HCT116 (cell line): ENCODE measurements around the gene TNS3. TPM values are rescaled to one million over a fixed set of nuclear protein-coding genes. Genes with fewer than 3 reads are reported as not detected.

Source experiments
- ATAC-seq: fragments of 200-7000 bp; cut with Tn5 transposase; 2 replicates; pipeline ENCODE4 v1.9.1; 2020; ENCODE audit warnings: mild to moderate bottlenecking, moderate library complexity
- BruUV-seq: library from RNA; stranded (reverse); fragments of 400-500 nt; replicated peaks from 2 replicates; lab custom pipeline; 2021; lab: Mats Ljungman, UMichigan
- CTCF ChIA-PET: fragments of 300-600 bp; sonication (Branson Sonifier 250); formaldehyde crosslinking; loops from one replicate; lab custom pipeline; 2021; ENCODE audit warnings: antibody characterized with exemption; lab: Charles Lee
- POLR2A ChIA-PET: fragments of 300-600, 350-600 bp; sonication (Branson Sonifier 250); formaldehyde crosslinking; loops from one replicate; lab custom pipeline; 2021; ENCODE audit warnings: antibody characterized with exemption; lab: Charles Lee
- RAD21 ChIA-PET, 2 experiments: fragments of 300-600 bp; sonication (Branson Sonifier 250); formaldehyde crosslinking; loops; one replicate each; lab custom pipeline; 2023; ENCODE audit warnings: low total read pairs in 2 of 2; ENCODE audit not compliant: uncharacterized antibody in 2 of 2, unreplicated experiment in 2 of 2, low non-redundant PET in 1 of 2; lab: Charles Lee
- DNase-seq: peaks from one replicate; pipeline ENCODE4 v3.0.0-alpha.2; 2010; ENCODE audit warnings: low read depth, low spot score
- H2AFZ ChIP-seq: fragments of 200-600 bp; shearing (Covaris generic), sonication (generic); 2 replicates; pipeline ENCODE4 v1.6.1; 2017; ENCODE audit warnings: low read depth, mixed run types, mixed read lengths, antibody characterized with exemption, low read length; ENCODE audit not compliant: poor library complexity, severe bottlenecking
- H3K27ac ChIP-seq: 2 replicates; pipeline ENCODE4 v1.5.1; 2012; ENCODE audit warnings: low read depth, low read length
- H3K27me3 ChIP-seq: fragments of 200-600 bp; sonication (generic); 2 replicates; pipeline ENCODE4 v1.6.1; 2016; ENCODE audit warnings: mixed run types, low read length, mixed read lengths; ENCODE audit not compliant: insufficient read depth
- H3K36me3 ChIP-seq, 2 experiments: fragments of 200-500 bp in 1 of 2; fragments of 200-600 bp in 1 of 2; sonication (Bioruptor generic) in 1 of 2; sonication (generic) in 1 of 2; 2 replicates each; pipeline versions ENCODE4 v1.5.1 to v1.6.1; 2014 to 2016; ENCODE audit warnings: low read length in 2 of 2, inconsistent platforms in 1 of 2, mixed read lengths in 1 of 2, mixed run types in 1 of 2; ENCODE audit not compliant: insufficient read depth in 2 of 2, control insufficient read depth in 1 of 2
- H3K4me1 ChIP-seq, 2 experiments: fragments of 200-600 bp in 1 of 2; sonication (generic) in 1 of 2; 2 replicates each; pipeline versions ENCODE4 v1.5.1 to v1.6.1; 2012 to 2017; ENCODE audit warnings: low read length in 2 of 2, inconsistent platforms in 1 of 2, mild to moderate bottlenecking in 1 of 2, mixed read lengths in 1 of 2, mixed run types in 1 of 2, moderate library complexity in 1 of 2; ENCODE audit not compliant: insufficient read depth in 2 of 2, control insufficient read depth in 1 of 2
- H3K4me2 ChIP-seq: fragments of 200-600 bp; sonication (generic); 2 replicates; pipeline ENCODE4 v1.6.1; 2017; ENCODE audit warnings: mixed run types, low read length, mixed read lengths
- H3K4me3 ChIP-seq, 2 experiments: fragments of 200-600 bp in 1 of 2; sonication (generic) in 1 of 2; replicated peaks in 1 of 2; 2 replicates each; pipeline ENCODE4 v1.5.1; 2011 to 2016; ENCODE audit warnings: low read length in 2 of 2, control low read depth in 1 of 2, low read depth in 1 of 2, mild to moderate bottlenecking in 1 of 2, mixed read lengths in 1 of 2, mixed run types in 1 of 2
- H3K79me2 ChIP-seq: fragments of 200-600 bp; sonication (generic); 2 replicates; pipeline ENCODE4 v1.6.1; 2017; ENCODE audit warnings: mild to moderate bottlenecking, mixed run types, low read length, moderate library complexity, mixed read lengths; ENCODE audit not compliant: insufficient read depth
- H3K9ac ChIP-seq: fragments of 200-600 bp; sonication (generic); 2 replicates; pipeline ENCODE4 v1.6.1; 2016; ENCODE audit warnings: low read length, mixed read lengths
- H3K9me2 ChIP-seq: fragments of 200-600 bp; sonication (generic), shearing (Covaris generic); 2 replicates; pipeline ENCODE4 v1.6.1; 2017; ENCODE audit warnings: mixed run types, mild to moderate bottlenecking, moderate library complexity; ENCODE audit not compliant: insufficient read depth
- H3K9me3 ChIP-seq, 2 experiments: fragments of 200-500 bp in 1 of 2; fragments of 200-600 bp in 1 of 2; sonication (Bioruptor generic) in 1 of 2; sonication (generic) in 1 of 2; 2 replicates each; pipeline ENCODE4 v1.6.1; 2014 to 2017; ENCODE audit warnings: low read length in 2 of 2, mixed read lengths in 2 of 2, inconsistent platforms in 1 of 2, low read depth in 1 of 2, mild to moderate bottlenecking in 1 of 2, mixed run types in 1 of 2, moderate library complexity in 1 of 2; ENCODE audit not compliant: control insufficient read depth in 1 of 2, insufficient read depth in 1 of 2
- H4K20me1 ChIP-seq: fragments of 200-600 bp; sonication (generic), shearing (Covaris generic); 2 replicates; pipeline ENCODE4 v1.6.1; 2017; ENCODE audit warnings: mixed run types, mild to moderate bottlenecking, moderate library complexity; ENCODE audit not compliant: insufficient read depth
- EZH2 ChIP-seq: fragments of 200-600 bp; sonication (generic); IDR thresholded peaks from 2 replicates; pipeline ENCODE4 v1.6.1; 2017; ENCODE audit warnings: antibody characterized with exemption, mixed run types
- EZH2phosphoT487 ChIP-seq: fragments of 200-600 bp; IDR thresholded peaks from 2 replicates; pipeline ENCODE4 v1.6.1; 2018; ENCODE audit warnings: antibody characterized with exemption, borderline replicate concordance
- JUND ChIP-seq: IDR thresholded peaks from 2 replicates; pipeline ENCODE4 v1.6.1; 2012
- POLR2AphosphoS5 ChIP-seq: IDR thresholded peaks from 2 replicates; pipeline ENCODE4 v1.6.1; 2011; ENCODE audit warnings: mild to moderate bottlenecking, low read depth, low read length, moderate library complexity
- RAD21 ChIP-seq: IDR thresholded peaks from 2 replicates; pipeline ENCODE4 v1.6.1; 2012; ENCODE audit warnings: low read depth, mild to moderate bottlenecking
- YY1 ChIP-seq: IDR thresholded peaks from 2 replicates; pipeline ENCODE4 v1.6.1; 2011; ENCODE audit warnings: low read length, low read depth, moderate library complexity, mild to moderate bottlenecking; ENCODE audit not compliant: insufficient replicate concordance; ENCODE audit errors: extremely low read depth
- ZNF274 ChIP-seq: fragments of 200-500 bp; sonication (Bioruptor generic); IDR thresholded peaks from 2 replicates; pipeline ENCODE4 v1.6.1; 2014; ENCODE audit warnings: mild to moderate bottlenecking, low read depth, low read length, inconsistent platforms
- intact Hi-C: fragments of 100-400 bp; cut with micrococcal nuclease; formaldehyde crosslinking; loops from 2 replicates; pipeline ENCODE4 v1.10.0; 2022
- total RNA-seq: library from RNA; stranded (reverse); gene quantifications from one replicate; pipeline ENCODE4 v1.2.1, GENCODE V29; 2021; ENCODE audit not compliant: unreplicated experiment
- TF ChIP-seq, protein P1 (sequence below), 3 experiments: fragments of 200-600 bp in 1 of 3; sonication (generic) in 1 of 3; IDR thresholded peaks in 2 of 3; conservative IDR thresholded peaks in 1 of 3; 2 replicates each; pipeline ENCODE4 v1.5.1; 2012 to 2017; ENCODE audit warnings: low read depth in 2 of 3, low read length in 2 of 3, antibody characterized with exemption in 1 of 3, borderline replicate concordance in 1 of 3, control low read depth in 1 of 3, mild to moderate bottlenecking in 1 of 3, mixed read lengths in 1 of 3, mixed run types in 1 of 3, moderate library complexity in 1 of 3; ENCODE audit not compliant: insufficient read depth in 1 of 3
- TF ChIP-seq, protein P2 (sequence below): IDR thresholded peaks from 2 replicates; pipeline ENCODE4 v1.6.1; 2011; ENCODE audit warnings: mild to moderate bottlenecking, low read length, moderate library complexity; ENCODE audit not compliant: insufficient replicate concordance; ENCODE audit errors: extremely low read depth
- TF ChIP-seq, protein P3 (sequence below): IDR thresholded peaks from 2 replicates; pipeline ENCODE4 v1.6.1; 2012

Gene TNS3
- total RNA-seq, 1 experiment from 2014 or later = 9.1 TPM

DNA sequence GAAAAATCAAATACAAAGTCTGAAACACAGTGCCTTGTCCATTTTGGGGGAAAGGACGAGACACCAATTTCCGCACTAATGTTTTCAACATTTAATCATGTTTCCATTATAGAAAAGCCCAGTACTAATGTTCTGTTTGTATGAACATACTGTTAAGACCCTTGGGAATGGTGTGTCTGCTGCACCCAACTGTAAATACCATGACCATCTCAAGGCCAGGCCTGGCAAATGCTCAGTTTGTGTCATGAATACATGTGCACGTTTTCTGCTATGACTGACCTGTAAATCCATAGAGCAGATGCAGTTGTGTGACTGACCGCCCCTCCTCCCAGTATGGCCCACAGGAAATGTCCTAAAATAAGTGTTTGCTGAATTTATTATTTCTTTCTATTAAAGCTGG is 270.0 kb downstream of the TNS3 start (continued):
- TF ChIP-seq, protein P1, sequence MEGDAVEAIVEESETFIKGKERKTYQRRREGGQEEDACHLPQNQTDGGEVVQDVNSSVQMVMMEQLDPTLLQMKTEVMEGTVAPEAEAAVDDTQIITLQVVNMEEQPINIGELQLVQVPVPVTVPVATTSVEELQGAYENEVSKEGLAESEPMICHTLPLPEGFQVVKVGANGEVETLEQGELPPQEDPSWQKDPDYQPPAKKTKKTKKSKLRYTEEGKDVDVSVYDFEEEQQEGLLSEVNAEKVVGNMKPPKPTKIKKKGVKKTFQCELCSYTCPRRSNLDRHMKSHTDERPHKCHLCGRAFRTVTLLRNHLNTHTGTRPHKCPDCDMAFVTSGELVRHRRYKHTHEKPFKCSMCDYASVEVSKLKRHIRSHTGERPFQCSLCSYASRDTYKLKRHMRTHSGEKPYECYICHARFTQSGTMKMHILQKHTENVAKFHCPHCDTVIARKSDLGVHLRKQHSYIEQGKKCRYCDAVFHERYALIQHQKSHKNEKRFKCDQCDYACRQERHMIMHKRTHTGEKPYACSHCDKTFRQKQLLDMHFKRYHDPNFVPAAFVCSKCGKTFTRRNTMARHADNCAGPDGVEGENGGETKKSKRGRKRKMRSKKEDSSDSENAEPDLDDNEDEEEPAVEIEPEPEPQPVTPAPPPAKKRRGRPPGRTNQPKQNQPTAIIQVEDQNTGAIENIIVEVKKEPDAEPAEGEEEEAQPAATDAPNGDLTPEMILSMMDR (IDR thresholded peaks at IDR 0.05 in 2 of 3, conservative IDR thresholded peaks at IDR 0.05 in 1 of 3; ENCODE audit: borderline replicate concordance in 1 of 3, insufficient read depth in 1 of 3, low read depth in 2 of 3, low read length in 2 of 3) = no peak

DNA sequence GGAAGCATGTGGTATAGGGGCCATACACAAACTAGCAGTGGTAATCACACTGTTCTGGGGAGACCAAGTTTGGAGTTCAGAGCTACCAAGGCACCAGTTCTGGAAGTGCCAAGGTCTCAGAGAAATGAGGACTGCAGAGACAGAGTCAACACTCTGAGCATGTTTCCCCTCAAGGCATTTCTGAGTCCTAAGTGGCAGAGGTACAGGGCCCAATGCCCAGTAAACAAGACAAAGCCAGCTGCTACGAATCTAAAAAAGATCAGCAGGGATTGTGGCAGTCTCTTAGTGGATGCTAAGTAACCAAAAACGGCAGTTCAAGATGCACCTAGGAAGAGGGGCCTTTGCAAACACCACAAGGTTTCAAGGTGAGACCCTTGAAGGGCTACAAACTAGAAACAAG is 271.9 kb downstream of the TNS3 start:
- ATAC-seq (no peak), DNase-seq (no peak)
- Histone ChIP-seq H4K20me1 (no peaks in the 10 kb centered on the region), H3K27ac (no peak overlapping the region), H3K9ac (no peak overlapping the region), H3K4me2 (no peak overlapping the region), H3K4me1 (no peaks in the 10 kb centered on the region), H3K79me2 (no peaks in the 10 kb centered on the region), H3K9me3 (no peaks in the 10 kb centered on the region), H3K27me3 (no peaks in the 10 kb centered on the region), H3K4me3 (no peak overlapping the region), H3K36me3 (no peaks in the 10 kb centered on the region), H2AFZ (no peak overlapping the region), H3K9me2 (no peaks in the 10 kb centered on the region)
- intact Hi-C loops = no loop called here
- BruUV-seq = no TSS peak
- RAD21 ChIA-PET = no interaction called here
- TF ChIP-seq ZNF274 = no peak
- TF ChIP-seq JUND = no peak
- POLR2A ChIA-PET = no interaction called here
- CTCF ChIA-PET = no interaction called here

DNA sequence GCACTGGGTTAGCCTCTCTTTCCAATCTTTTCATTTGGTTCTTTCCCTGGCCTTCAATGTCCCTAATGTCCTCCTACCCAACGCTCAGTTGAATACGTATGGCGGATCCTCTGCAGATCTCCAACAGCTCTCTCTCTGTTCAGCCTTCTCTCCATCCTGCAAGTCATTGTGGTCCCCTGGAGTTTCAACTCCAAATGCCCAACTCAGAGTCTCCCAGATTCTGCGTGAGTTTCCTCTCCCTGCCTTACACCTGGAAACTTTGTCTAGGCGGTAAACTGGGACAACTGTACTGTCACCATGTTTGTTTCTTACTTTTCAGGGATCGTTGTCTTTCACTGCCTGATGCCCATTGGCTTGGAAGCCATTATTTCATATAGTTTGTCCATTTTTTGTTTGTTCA is 273.1 kb downstream of the TNS3 start:
- Histone ChIP-seq H4K20me1 (no peaks in the 10 kb centered on the region), H2AFZ (no peak overlapping the region), H3K9me3 (no peaks in the 10 kb centered on the region), H3K27me3 (no peaks in the 10 kb centered on the region), H3K79me2 (no peaks in the 10 kb centered on the region), H3K36me3 (no peaks in the 10 kb centered on the region), H3K9me2 (no peaks in the 10 kb centered on the region), H3K9ac (no peak overlapping the region), H3K4me3 (no peak overlapping the region), H3K4me2 (no peak overlapping the region), H3K4me1 (no peaks in the 10 kb centered on the region), H3K27ac (no peak overlapping the region)
- DNase-seq (no peak), ATAC-seq (no peak)
- no TSS peak for BruUV-seq
- intact Hi-C loops = no loop called here
- ChIA-PET POLR2A (no interaction called here), CTCF (no interaction called here), RAD21 (no interaction called here)
- TF ChIP-seq YY1 = no peak
- TF ChIP-seq, protein P2, sequence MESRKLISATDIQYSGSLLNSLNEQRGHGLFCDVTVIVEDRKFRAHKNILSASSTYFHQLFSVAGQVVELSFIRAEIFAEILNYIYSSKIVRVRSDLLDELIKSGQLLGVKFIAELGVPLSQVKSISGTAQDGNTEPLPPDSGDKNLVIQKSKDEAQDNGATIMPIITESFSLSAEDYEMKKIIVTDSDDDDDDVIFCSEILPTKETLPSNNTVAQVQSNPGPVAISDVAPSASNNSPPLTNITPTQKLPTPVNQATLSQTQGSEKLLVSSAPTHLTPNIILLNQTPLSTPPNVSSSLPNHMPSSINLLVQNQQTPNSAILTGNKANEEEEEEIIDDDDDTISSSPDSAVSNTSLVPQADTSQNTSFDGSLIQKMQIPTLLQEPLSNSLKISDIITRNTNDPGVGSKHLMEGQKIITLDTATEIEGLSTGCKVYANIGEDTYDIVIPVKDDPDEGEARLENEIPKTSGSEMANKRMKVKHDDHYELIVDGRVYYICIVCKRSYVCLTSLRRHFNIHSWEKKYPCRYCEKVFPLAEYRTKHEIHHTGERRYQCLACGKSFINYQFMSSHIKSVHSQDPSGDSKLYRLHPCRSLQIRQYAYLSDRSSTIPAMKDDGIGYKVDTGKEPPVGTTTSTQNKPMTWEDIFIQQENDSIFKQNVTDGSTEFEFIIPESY = no peak
- no peak for TF ChIP-seq EZH2phosphoT487
- TF ChIP-seq, protein P3, sequence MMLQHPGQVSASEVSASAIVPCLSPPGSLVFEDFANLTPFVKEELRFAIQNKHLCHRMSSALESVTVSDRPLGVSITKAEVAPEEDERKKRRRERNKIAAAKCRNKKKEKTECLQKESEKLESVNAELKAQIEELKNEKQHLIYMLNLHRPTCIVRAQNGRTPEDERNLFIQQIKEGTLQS = no peak
- no peak for TF ChIP-seq ZNF274
- TF ChIP-seq POLR2AphosphoS5 = no peak
- TF ChIP-seq JUND = no peak
- TF ChIP-seq EZH2 = no peak
- no peak for TF ChIP-seq RAD21
